H9 (cell line): Measurements from ENCODE around the gene SPTBN2. TPM values are rescaled to one million over a fixed set of nuclear protein-coding genes. Genes with fewer than 3 reads are reported as not detected.

Experiments used
- DNase-seq: peaks from one replicate; pipeline ENCODE4 v3.0.0-alpha.2; 2017
- H2AFZ ChIP-seq: one replicate; pipeline ENCODE4 v1.6.1; 2013; ENCODE audit warnings: mild to moderate bottlenecking, low read length, control low read depth, moderate library complexity
- H2AK5ac ChIP-seq: 2 replicates; pipeline ENCODE4 v1.6.1; 2013; ENCODE audit warnings: low read length, control low read depth, mixed read lengths; ENCODE audit not compliant: insufficient read length
- H2BK120ac ChIP-seq: one replicate; pipeline ENCODE4 v1.6.1; 2013; ENCODE audit warnings: low read depth, mild to moderate bottlenecking, low read length, control low read depth, inconsistent platforms; ENCODE audit not compliant: poor library complexity, severe bottlenecking
- H2BK12ac ChIP-seq: 2 replicates; pipeline ENCODE4 v1.6.1; 2013; ENCODE audit warnings: low read length, control low read depth, mixed read lengths, low read depth; ENCODE audit not compliant: insufficient read length
- H2BK15ac ChIP-seq: 2 replicates; pipeline ENCODE4 v1.6.1; 2013; ENCODE audit warnings: low read depth, low read length, control low read depth
- H2BK20ac ChIP-seq: one replicate; pipeline ENCODE4 v1.6.1; 2013; ENCODE audit warnings: low read depth, mild to moderate bottlenecking, low read length, control low read depth, inconsistent platforms; ENCODE audit not compliant: poor library complexity, severe bottlenecking
- H2BK5ac ChIP-seq: 2 replicates; pipeline ENCODE4 v1.6.1; 2013; ENCODE audit warnings: low read length, control low read depth, mixed read lengths; ENCODE audit not compliant: insufficient read length
- H3K14ac ChIP-seq: 2 replicates; pipeline ENCODE4 v1.6.1; 2013; ENCODE audit warnings: low read length, control low read depth; ENCODE audit not compliant: insufficient read depth
- H3K18ac ChIP-seq: 2 replicates; pipeline ENCODE4 v1.6.1; 2013; ENCODE audit warnings: low read depth, mild to moderate bottlenecking, mixed read lengths, low read length, control low read depth; ENCODE audit not compliant: insufficient read length
- H3K23ac ChIP-seq: 2 replicates; pipeline ENCODE4 v1.6.1; 2013; ENCODE audit warnings: low read length, control low read depth, mixed read lengths, low read depth; ENCODE audit not compliant: insufficient read length
- H3K23me2 ChIP-seq: 2 replicates; pipeline ENCODE4 v1.6.1; 2013; ENCODE audit warnings: low read depth, mild to moderate bottlenecking, mixed read lengths, low read length, control low read depth; ENCODE audit not compliant: insufficient read length, poor library complexity, severe bottlenecking
- H3K27ac ChIP-seq: 2 replicates; pipeline ENCODE4 v1.5.1; 2013; ENCODE audit warnings: low read length, control low read depth, mixed read lengths, low read depth; ENCODE audit not compliant: insufficient read length
- H3K27me3 ChIP-seq: 2 replicates; pipeline ENCODE4 v1.6.1; 2013; ENCODE audit warnings: low read length, control low read depth, inconsistent platforms; ENCODE audit not compliant: insufficient read depth
- H3K4ac ChIP-seq: 2 replicates; pipeline ENCODE4 v1.6.1; 2013; ENCODE audit warnings: low read depth, mild to moderate bottlenecking, control low read depth, inconsistent platforms, low read length, moderate library complexity
- H3K4me1 ChIP-seq: 2 replicates; pipeline ENCODE4 v1.6.1; 2013; ENCODE audit warnings: low read length, control low read depth, inconsistent platforms; ENCODE audit not compliant: insufficient read depth
- H3K4me2 ChIP-seq: 2 replicates; pipeline ENCODE4 v1.6.1; 2013; ENCODE audit warnings: low read length, control low read depth, mixed read lengths; ENCODE audit not compliant: insufficient read length, insufficient read depth
- H3K56ac ChIP-seq: 2 replicates; pipeline ENCODE4 v1.6.1; 2013; ENCODE audit warnings: low read depth, mild to moderate bottlenecking, mixed read lengths, low read length, control low read depth; ENCODE audit not compliant: insufficient read length
- H3K79me1 ChIP-seq: 2 replicates; pipeline ENCODE4 v1.6.1; 2013; ENCODE audit warnings: low read depth, mild to moderate bottlenecking, moderate library complexity, low read length, control low read depth, inconsistent platforms; ENCODE audit not compliant: insufficient read depth, poor library complexity, severe bottlenecking
- H3K79me2 ChIP-seq: 2 replicates; pipeline ENCODE4 v1.6.1; 2013; ENCODE audit warnings: low read length, control low read depth, inconsistent platforms; ENCODE audit not compliant: insufficient read depth
- H3K9ac ChIP-seq: 2 replicates; pipeline ENCODE4 v1.6.1; 2013; ENCODE audit warnings: low read length, control low read depth, mixed read lengths; ENCODE audit not compliant: insufficient read length; ENCODE audit errors: extremely low read depth
- H3K9me3 ChIP-seq: one replicate; pipeline ENCODE4 v1.6.1; 2013; ENCODE audit warnings: low read depth, low read length, inconsistent platforms; ENCODE audit not compliant: control insufficient read depth
- H3T11ph ChIP-seq: one replicate; pipeline ENCODE4 v1.6.1; 2013; ENCODE audit warnings: mild to moderate bottlenecking, low read length, control low read depth, inconsistent platforms
- H4K20me1 ChIP-seq: one replicate; pipeline ENCODE4 v1.6.1; 2013; ENCODE audit not compliant: control insufficient read depth, insufficient read length, insufficient read depth
- H4K5ac ChIP-seq: 2 replicates; pipeline ENCODE4 v1.6.1; 2013; ENCODE audit warnings: low read depth, mild to moderate bottlenecking, mixed read lengths, low read length, control low read depth; ENCODE audit not compliant: insufficient read length
- H4K8ac ChIP-seq: replicated peaks from 2 replicates; pipeline ENCODE4 v1.6.1; 2013; ENCODE audit warnings: low read length, control low read depth, mixed read lengths, low read depth; ENCODE audit not compliant: insufficient read length
- H4K91ac ChIP-seq: 2 replicates; pipeline ENCODE4 v1.6.1; 2013; ENCODE audit warnings: low read depth, mild to moderate bottlenecking, moderate library complexity, mixed read lengths, low read length, control low read depth; ENCODE audit not compliant: insufficient read length
- H3K27ac Mint-ChIP-seq, 3 experiments: 2 replicates in 2 of 3; 3 replicates in 1 of 3; pipeline ENCODE4 v1.8.0; 2020 to 2021; ENCODE audit warnings: mixed read lengths in 3 of 3, mild to moderate bottlenecking in 1 of 3, moderate library complexity in 1 of 3
- H3K27me3 Mint-ChIP-seq: 2 replicates; pipeline ENCODE4 v1.8.0; 2021; ENCODE audit warnings: low read depth, mild to moderate bottlenecking, moderate library complexity, mixed read lengths
- H3K36me3 Mint-ChIP-seq, 3 experiments: 2 replicates in 2 of 3; 3 replicates in 1 of 3; pipeline ENCODE4 v1.8.0; 2020 to 2021; ENCODE audit warnings: low read depth in 3 of 3, mixed read lengths in 3 of 3; ENCODE audit not compliant: insufficient read depth in 1 of 3
- H3K4me1 Mint-ChIP-seq, 2 experiments: 2 replicates each; pipeline ENCODE4 v1.8.0; 2020; ENCODE audit warnings: mixed read lengths in 2 of 2
- H3K4me3 Mint-ChIP-seq, 2 experiments: 2 replicates in 1 of 2; 3 replicates in 1 of 2; pipeline ENCODE4 v1.8.0; 2020 to 2021; ENCODE audit warnings: mild to moderate bottlenecking in 2 of 2, mixed read lengths in 2 of 2, moderate library complexity in 1 of 2
- H3K9me3 Mint-ChIP-seq, 2 experiments: 2 replicates in 1 of 2; 3 replicates in 1 of 2; pipeline ENCODE4 v1.8.0; 2020; ENCODE audit warnings: mild to moderate bottlenecking in 2 of 2, mixed read lengths in 2 of 2, moderate library complexity in 1 of 2
- CTCF ChIP-seq: fragments of 200-600 bp; sonication (generic); conservative IDR thresholded peaks from 3 replicates; pipeline ENCODE4 v1.8.0; 2021; ENCODE audit warnings: antibody characterized with exemption, mild to moderate bottlenecking
- WGBS: extraction: QIAGEN DNeasy Blood & Tissue Kit; methylation state at CpG from one replicate; pipeline ENCODE4 v1.1.7; 2013; ENCODE audit warnings: missing lambda C conversion rate, low lambda C conversion rate, mixed read lengths; ENCODE audit not compliant: insufficient read length; ENCODE audit errors: extremely low coverage; 5-methylcytosine and 5-hydroxymethylcytosine counted together
- total RNA-seq: library from RNA; stranded (reverse); gene quantifications from 2 replicates; pipeline ENCODE4 v1.2.1, GENCODE V29; 2021

The SPTBN2 gene
- total RNA-seq, 1 experiment from 2014 or later = 80.4 TPM

GRCh38 chr11:66652651-66653050 is 76.4 kb downstream of the SPTBN2 start:
- no peak overlapping the region for H4K8ac ChIP-seq
- no peak overlapping the region for H3K4me2 ChIP-seq
- no peak overlapping the region for H2BK120ac ChIP-seq
- no peaks in the 10 kb centered on the region for H3K23me2 ChIP-seq
- no peak overlapping the region for H3T11ph ChIP-seq
- H3K23ac ChIP-seq = no peak overlapping the region
- no CpG with 5 or more reads among the region's 7 CpGs for WGBS
- Mint-ChIP-seq H3K36me3 (peaks cover 43 to 76% (median 72%) of the 10 kb centered on the region in 3 experiments), H3K4me3 (no peak overlapping the region), H3K27me3 (no peaks in the 10 kb centered on the region; the same call in 1 of the 2 replicates), H3K9me3 (no peaks in the 10 kb centered on the region), H3K4me1 (no peaks in the 10 kb centered on the region), H3K27ac (no peak overlapping the region; a peak in 1 of 7 replicates)
- no peak overlapping the region for H3K4ac ChIP-seq
- no peak overlapping the region for H4K91ac ChIP-seq
- H3K4me1 ChIP-seq = no peaks in the 10 kb centered on the region
- H3K79me1 ChIP-seq = peaks cover 22% of the 10 kb centered on the region
- no peak overlapping the region for H2BK15ac ChIP-seq
- no peaks in the 10 kb centered on the region for H3K9me3 ChIP-seq
- no peak for DNase-seq
- no peak overlapping the region for H3K9ac ChIP-seq
- no peaks in the 10 kb centered on the region for H3K27me3 ChIP-seq
- no peak overlapping the region for H3K27ac ChIP-seq
- no peak overlapping the region for H2AFZ ChIP-seq
- no peak overlapping the region for H4K5ac ChIP-seq
- H2BK5ac ChIP-seq = no peak overlapping the region
- no peak for TF ChIP-seq CTCF
- peaks cover under 1% of the 10 kb centered on the region; the same call in 1 of the 2 replicates for H3K79me2 ChIP-seq
- no peak overlapping the region for H3K56ac ChIP-seq
- no peak overlapping the region for H2BK12ac ChIP-seq
- H3K18ac ChIP-seq = no peak overlapping the region
- H3K14ac ChIP-seq = no peak overlapping the region
- H2BK20ac ChIP-seq = no peak overlapping the region
- no peaks in the 10 kb centered on the region for H4K20me1 ChIP-seq
- no peak overlapping the region for H2AK5ac ChIP-seq
